ENCODE measurements around the gene GATA6. TPM values are rescaled to one million over a fixed set of nuclear protein-coding genes. Genes with fewer than 3 reads are reported as not detected.

Gene GATA6
- polyA plus RNA-seq, 3 donors = 0.04 TPM; not detected in 2

DNA sequence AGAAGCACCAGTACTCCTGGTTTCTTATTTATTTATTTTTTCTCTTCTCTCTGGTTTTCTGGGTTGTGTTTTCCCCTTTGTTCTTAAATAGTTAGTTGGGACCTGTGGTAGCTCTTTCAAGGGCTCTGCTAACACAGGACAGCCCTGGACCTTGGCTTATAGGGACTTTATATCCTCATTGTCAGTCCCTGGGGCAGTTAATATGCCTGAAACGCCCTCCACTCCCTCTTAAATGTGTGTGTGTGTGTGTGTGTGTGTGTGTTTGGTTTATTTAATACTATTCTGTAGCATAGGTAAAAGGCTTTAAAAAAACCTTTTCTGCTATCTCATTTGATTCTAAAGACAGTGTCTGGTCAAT is 54.6 kb downstream of the GATA6 start:
- H3K9ac ChIP-seq (ENCODE audit: insufficient read depth, low read length, poor library complexity, severe bottlenecking) = no peak overlapping the region
- Mint-ChIP-seq H3K9me3 (peaks cover 0 to 6% (median 2%) of the 10 kb centered on the region in 7 donors), H3K36me3 (no peaks in the 10 kb centered on the region), H3K4me1 (peaks cover 1% of the 10 kb centered on the region), H3K4me3 (no peak overlapping the region), H3K27ac (no peak overlapping the region), H3K27me3 (ENCODE audit: low read depth in 3 of 3) (peaks cover 2 to 7% (median 7%) of the 10 kb centered on the region in 3 donors)
- H4K20me1 ChIP-seq (ENCODE audit: insufficient read depth, low read length) = no peaks in the 10 kb centered on the region
- DNase-seq = no peak
- H3K27ac ChIP-seq (ENCODE audit: low read depth in 1 of 2, low read length in 2 of 2) = no peak overlapping the region
- H3K9me3 ChIP-seq (replicated peaks in 1 of 2; ENCODE audit: control insufficient read depth in 1 of 2, insufficient read depth in 1 of 2, low read length in 2 of 2) = no peaks in the 10 kb centered on the region
- TF ChIP-seq, protein P1, sequence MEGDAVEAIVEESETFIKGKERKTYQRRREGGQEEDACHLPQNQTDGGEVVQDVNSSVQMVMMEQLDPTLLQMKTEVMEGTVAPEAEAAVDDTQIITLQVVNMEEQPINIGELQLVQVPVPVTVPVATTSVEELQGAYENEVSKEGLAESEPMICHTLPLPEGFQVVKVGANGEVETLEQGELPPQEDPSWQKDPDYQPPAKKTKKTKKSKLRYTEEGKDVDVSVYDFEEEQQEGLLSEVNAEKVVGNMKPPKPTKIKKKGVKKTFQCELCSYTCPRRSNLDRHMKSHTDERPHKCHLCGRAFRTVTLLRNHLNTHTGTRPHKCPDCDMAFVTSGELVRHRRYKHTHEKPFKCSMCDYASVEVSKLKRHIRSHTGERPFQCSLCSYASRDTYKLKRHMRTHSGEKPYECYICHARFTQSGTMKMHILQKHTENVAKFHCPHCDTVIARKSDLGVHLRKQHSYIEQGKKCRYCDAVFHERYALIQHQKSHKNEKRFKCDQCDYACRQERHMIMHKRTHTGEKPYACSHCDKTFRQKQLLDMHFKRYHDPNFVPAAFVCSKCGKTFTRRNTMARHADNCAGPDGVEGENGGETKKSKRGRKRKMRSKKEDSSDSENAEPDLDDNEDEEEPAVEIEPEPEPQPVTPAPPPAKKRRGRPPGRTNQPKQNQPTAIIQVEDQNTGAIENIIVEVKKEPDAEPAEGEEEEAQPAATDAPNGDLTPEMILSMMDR (IDR thresholded peaks at IDR 0.05) = no peak
- H3K4me1 ChIP-seq (ENCODE audit: control insufficient read depth in 1 of 2, insufficient read depth in 2 of 2, low read length in 2 of 2) = no peaks in the 10 kb centered on the region
- intact Hi-C loops (cut with micrococcal nuclease) = no loop called here
- H3K27me3 ChIP-seq (ENCODE audit: control insufficient read depth in 2 of 2, insufficient read depth in 2 of 2, low read length in 2 of 2) = no peaks in the 10 kb centered on the region
- no peak overlapping the region for H3K4me3 ChIP-seq (replicated peaks in 1 of 3; ENCODE audit: low read depth in 2 of 3, low read length in 3 of 3)
- no peaks in the 10 kb centered on the region for H3K79me2 ChIP-seq (ENCODE audit: insufficient read depth, low read length)
- WGBS (ENCODE audit: insufficient coverage) = no CpG with 5 or more reads among the region's 1 CpG
- no peak overlapping the region for H2AFZ ChIP-seq (ENCODE audit: insufficient read depth, low read depth, low read length, poor library complexity, severe bottlenecking)
- no peaks in the 10 kb centered on the region for H3K36me3 ChIP-seq (replicated peaks in 1 of 2; ENCODE audit: control insufficient read depth in 1 of 2, insufficient read depth in 2 of 2, low read length in 2 of 2)
- no peak overlapping the region for H3K4me2 ChIP-seq (replicated peaks; ENCODE audit: extremely low read depth, low read length, poor library complexity, severe bottlenecking)

DNA sequence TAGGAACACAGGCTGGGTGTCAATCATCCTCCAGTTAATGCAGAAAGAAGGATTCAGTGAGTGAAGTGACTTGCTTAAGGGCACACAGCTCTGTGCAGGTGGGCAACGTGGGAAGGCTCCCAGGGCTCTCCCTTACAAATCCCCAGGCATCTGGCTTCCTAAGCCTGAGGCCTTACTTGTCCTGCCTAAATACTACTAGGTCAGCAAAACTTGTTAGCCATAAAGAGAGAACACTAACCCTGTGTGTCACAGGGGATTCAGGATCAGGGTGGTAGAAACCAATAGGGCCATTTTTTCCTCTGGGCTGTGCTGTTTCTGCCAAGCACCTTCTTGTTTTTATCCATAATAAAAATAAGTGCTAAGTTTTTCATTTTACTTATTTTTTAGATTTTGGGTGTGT is 55.0 kb downstream of the GATA6 start:
- H3K27me3 ChIP-seq (ENCODE audit: control insufficient read depth in 2 of 2, insufficient read depth in 2 of 2, low read length in 2 of 2) = no peaks in the 10 kb centered on the region
- Mint-ChIP-seq H3K27ac (no peak overlapping the region), H3K27me3 (ENCODE audit: low read depth in 3 of 3) (peaks cover 2 to 7% (median 7%) of the 10 kb centered on the region in 3 donors), H3K4me1 (peaks cover 1% of the 10 kb centered on the region), H3K36me3 (no peaks in the 10 kb centered on the region), H3K9me3 (peaks cover 0 to 6% (median 2%) of the 10 kb centered on the region in 7 donors), H3K4me3 (no peak overlapping the region)
- H3K4me2 ChIP-seq (replicated peaks; ENCODE audit: extremely low read depth, low read length, poor library complexity, severe bottlenecking) = no peak overlapping the region
- no peak overlapping the region for H3K4me3 ChIP-seq (replicated peaks in 1 of 3; ENCODE audit: low read depth in 2 of 3, low read length in 3 of 3)
- DNase-seq = no peak
- H3K79me2 ChIP-seq (ENCODE audit: insufficient read depth, low read length) = no peaks in the 10 kb centered on the region
- no peak overlapping the region for H2AFZ ChIP-seq (ENCODE audit: insufficient read depth, low read depth, low read length, poor library complexity, severe bottlenecking)
- H3K36me3 ChIP-seq (replicated peaks in 1 of 2; ENCODE audit: control insufficient read depth in 1 of 2, insufficient read depth in 2 of 2, low read length in 2 of 2) = no peaks in the 10 kb centered on the region
- H3K4me1 ChIP-seq (ENCODE audit: control insufficient read depth in 1 of 2, insufficient read depth in 2 of 2, low read length in 2 of 2) = no peaks in the 10 kb centered on the region
- H3K9me3 ChIP-seq (replicated peaks in 1 of 2; ENCODE audit: control insufficient read depth in 1 of 2, insufficient read depth in 1 of 2, low read length in 2 of 2) = no peaks in the 10 kb centered on the region
- TF ChIP-seq, protein P1 (IDR thresholded peaks at IDR 0.05) = no peak
- WGBS (ENCODE audit: insufficient coverage) = no CpG with 5 or more reads among the region's 1 CpG
- no peak overlapping the region for H3K9ac ChIP-seq (ENCODE audit: insufficient read depth, low read length, poor library complexity, severe bottlenecking)
- intact Hi-C loops (cut with micrococcal nuclease) = no loop called here
- H3K27ac ChIP-seq (ENCODE audit: low read depth in 1 of 2, low read length in 2 of 2) = no peak overlapping the region
- no peaks in the 10 kb centered on the region for H4K20me1 ChIP-seq (ENCODE audit: insufficient read depth, low read length)

Measured in CD14-positive monocyte (primary cell).